HepG2 (cell line): Measurements from ENCODE around the gene KDELR3.

Experiments
- CBX2 ChIP-seq, 2 experiments: fragments of 200-600 bp in 1 of 2; sonication (generic); formaldehyde crosslinking in 1 of 2; IDR thresholded peaks; 2 replicates each; pipeline versions ENCODE4 v1.7.0 to v1.8.1; 2018 to 2022; ENCODE audit warnings: low read depth in 2 of 2, low read length in 1 of 2, mild to moderate bottlenecking in 1 of 2, missing genetic modification reagents in 1 of 2
- SP1 ChIP-seq, 2 experiments: fragments of 450-650 bp in 1 of 2; sonication (generic) in 1 of 2; formaldehyde crosslinking in 1 of 2; IDR thresholded peaks; 2 replicates each; pipeline versions ENCODE4 v1.4.0 to v1.6.1; 2016 to 2020; ENCODE audit warnings: missing genetic modification reagents in 1 of 2
- ZNF253 ChIP-seq: sonication (generic); formaldehyde crosslinking; IDR thresholded peaks from 2 replicates; pipeline ENCODE4 v1.8.0; 2022; ENCODE audit warnings: mild to moderate bottlenecking, missing genetic modification reagents, borderline replicate concordance

DNA sequence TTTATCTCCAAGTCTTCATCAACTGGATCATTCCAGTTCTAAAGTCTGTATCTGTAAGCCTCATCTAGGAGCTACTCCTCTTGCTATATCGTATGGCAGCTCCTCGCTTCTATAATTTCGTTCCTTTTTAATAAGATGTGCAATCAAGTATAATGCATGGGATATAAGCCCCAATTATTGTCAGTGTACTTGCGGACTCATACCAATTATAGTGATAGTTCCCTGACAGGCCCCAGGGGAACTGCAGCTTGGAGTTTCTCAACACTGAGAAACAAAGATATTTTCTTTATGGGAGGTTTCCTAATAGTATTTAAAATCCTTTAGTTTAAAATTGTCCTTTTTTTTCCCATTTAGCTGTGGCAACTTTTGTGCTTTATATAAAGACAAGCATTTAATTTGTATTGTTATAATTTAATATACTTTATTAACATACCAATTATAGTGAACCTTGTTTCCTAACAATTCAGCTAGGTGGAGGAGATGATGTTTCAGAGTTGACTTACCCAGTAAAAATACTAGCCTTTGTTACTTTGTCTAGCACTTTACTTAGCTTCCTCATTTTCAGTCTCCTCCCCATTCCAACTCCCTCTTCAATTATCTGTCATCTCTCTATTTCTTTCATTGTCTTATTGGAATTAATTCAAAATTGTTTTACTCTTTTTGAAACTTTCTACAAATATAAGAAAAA is 63.5 kb downstream of the KDELR3 start:
- TF ChIP-seq ZNF253 (CRISPR knock-in tag) (no peak), SP1 (IDR thresholded peaks at IDR 0.05) (no peak), SP1 (CRISPR knock-in tag; IDR thresholded peaks at IDR 0.05) (no peak), CBX2 (IDR thresholded peaks at IDR 0.05; ENCODE audit: low read depth, low read length) (no peak), CBX2 (CRISPR knock-in tag; IDR thresholded peaks at IDR 0.05; ENCODE audit: low read depth) (no peak)
